CD4-positive, alpha-beta T cell treated with Interleukin-6 at 100 ng/mL for 8 hours (primary cell): Measurements from ENCODE around the gene TBCC.
A peak's percentile ranks its signal among the peaks of the same experiment; 100 is the strongest.
"Not testable (repeated sequence)": the region's sequence is repeated elsewhere in the genome, so short reads cannot be mapped to it uniquely, and the experiment has no call there.

ENCODE experiments used
- DNase-seq: peaks from one replicate; pipeline ENCODE4 v3.0.0-alpha.2; 2020; ENCODE audit warnings: mixed read lengths, low spot score

Gene TBCC

GRCh38 chr6:42769836-42770235 is 23.9 kb upstream of the TBCC start:
- DNase-seq, result no peak

- no peak for DNase-seq
These were observed 23.1 kb upstream of the TBCC start for GRCh38 chr6:42769051-42769450.

- no peak for DNase-seq
These were observed 20.3 kb upstream of the TBCC start for GRCh38 chr6:42766163-42766670.

- DNase-seq, result no peak
These were observed 19.2 kb upstream of the TBCC start for GRCh38 chr6:42764911-42765648.

GRCh38 chr6:42762950-42763349 is 17.0 kb upstream of the TBCC start:
- no peak for DNase-seq

- no peak for DNase-seq
These were observed 16.5 kb upstream of the TBCC start for GRCh38 chr6:42762426-42762859.

GRCh38 chr6:42761287-42762067 is 15.6 kb upstream of the TBCC start:
- DNase-seq, result no peak

GRCh38 chr6:42758756-42759430 is 13.0 kb upstream of the TBCC start:
- DNase-seq, result no peak

- DNase-seq, result no peak
These were observed 10.8 kb upstream of the TBCC start for GRCh38 chr6:42756722-42757121.

- DNase-seq, result no peak
These were observed 8.9 kb upstream of the TBCC start for GRCh38 chr6:42754759-42755158.

GRCh38 chr6:42751055-42751454 is 5.2 kb upstream of the TBCC start:
- DNase-seq, result no peak

GRCh38 chr6:42748203-42748898 is 2.4 kb upstream of the TBCC start:
- DNase-seq, result no peak

GRCh38 chr6:42746463-42747391 is 824 bp upstream of the TBCC start:
- DNase-seq, result peak; percentile 88

GRCh38 chr6:42745083-42745639 is 742 bp downstream of the TBCC start:
- DNase-seq, result no peak

GRCh38 chr6:42744351-42744893 is 1.5 kb downstream of the TBCC start:
- no peak for DNase-seq

- DNase-seq, result no peak
These were observed 3.6 kb downstream of the TBCC start for GRCh38 chr6:42742116-42742894.

- DNase-seq, result no peak
These were observed 5.2 kb downstream of the TBCC start for GRCh38 chr6:42740725-42741124.

GRCh38 chr6:42735976-42736375 is 9.9 kb downstream of the TBCC start:
- no peak for DNase-seq

- not testable (repeated sequence) for DNase-seq
These were observed 11.9 kb downstream of the TBCC start for GRCh38 chr6:42733867-42734481.
